GM18517 (cell line): ENCODE measurements around the gene NBPF1.
"Not testable (repeated sequence)": the region's sequence is repeated elsewhere in the genome, so short reads cannot be mapped to it uniquely, and the experiment has no call there.

Experiments
- ATAC-seq: cut with Tn5 transposase; IDR thresholded peaks from one replicate; pipeline ENCODE4 v1.9.1; 2021; ENCODE audit warnings: mild to moderate bottlenecking, moderate library complexity; ENCODE audit not compliant: unreplicated experiment

Gene NBPF1

GRCh38 chr1:16642025-16642966, 28.9 kb upstream of the NBPF1 start:
- not testable (repeated sequence) for ATAC-seq

- not testable (repeated sequence) for ATAC-seq
These were observed 28.0 kb upstream of the NBPF1 start for GRCh38 chr1:16641159-16641975.

GRCh38 chr1:16639091-16640031, 26.0 kb upstream of the NBPF1 start:
- not testable (repeated sequence) for ATAC-seq

- ATAC-seq: not testable (repeated sequence)
These were observed 24.8 kb upstream of the NBPF1 start for GRCh38 chr1:16637941-16638778.

- not testable (repeated sequence) for ATAC-seq
These were observed 23.3 kb upstream of the NBPF1 start for GRCh38 chr1:16636551-16637195.

- not testable (repeated sequence) for ATAC-seq
These were observed 22.6 kb upstream of the NBPF1 start for GRCh38 chr1:16635959-16636358.

GRCh38 chr1:16633540-16634282, 20.3 kb upstream of the NBPF1 start:
- ATAC-seq: not testable (repeated sequence)

- not testable (repeated sequence) for ATAC-seq
These were observed 18.9 kb upstream of the NBPF1 start for GRCh38 chr1:16632044-16632850.

- ATAC-seq: no peak
These were observed 18.1 kb upstream of the NBPF1 start for GRCh38 chr1:16631248-16632043.

GRCh38 chr1:16630661-16631247, 17.4 kb upstream of the NBPF1 start:
- no peak for ATAC-seq

GRCh38 chr1:16629916-16630530, 16.7 kb upstream of the NBPF1 start:
- not testable (repeated sequence) for ATAC-seq

- ATAC-seq: no peak
These were observed 15.2 kb upstream of the NBPF1 start for GRCh38 chr1:16628361-16629111.

- ATAC-seq: not testable (repeated sequence)
These were observed 13.1 kb upstream of the NBPF1 start for GRCh38 chr1:16626409-16626983.

- ATAC-seq: no peak
These were observed 12.4 kb upstream of the NBPF1 start for GRCh38 chr1:16625497-16626408.
